Measurements from ENCODE around the gene CDH23.

- TF ChIP-seq ZFP3 (CRISPR knock-in tag; IDR thresholded peaks at IDR 0.05) (no peak), TCF4 (CRISPR knock-in tag; IDR thresholded peaks at IDR 0.05; ENCODE audit: borderline replicate concordance) (no peak), ARNTL (CRISPR knock-in tag; IDR thresholded peaks at IDR 0.05; ENCODE audit: borderline replicate concordance, low read depth) (no peak), ESRRG (CRISPR knock-in tag; IDR thresholded peaks at IDR 0.05) (no peak), ZC3H10 (CRISPR knock-in tag; IDR thresholded peaks at IDR 0.05) (no peak), CSDC2 (CRISPR knock-in tag; IDR thresholded peaks at IDR 0.05) (no peak)
- TF ChIP-seq, protein P1, sequence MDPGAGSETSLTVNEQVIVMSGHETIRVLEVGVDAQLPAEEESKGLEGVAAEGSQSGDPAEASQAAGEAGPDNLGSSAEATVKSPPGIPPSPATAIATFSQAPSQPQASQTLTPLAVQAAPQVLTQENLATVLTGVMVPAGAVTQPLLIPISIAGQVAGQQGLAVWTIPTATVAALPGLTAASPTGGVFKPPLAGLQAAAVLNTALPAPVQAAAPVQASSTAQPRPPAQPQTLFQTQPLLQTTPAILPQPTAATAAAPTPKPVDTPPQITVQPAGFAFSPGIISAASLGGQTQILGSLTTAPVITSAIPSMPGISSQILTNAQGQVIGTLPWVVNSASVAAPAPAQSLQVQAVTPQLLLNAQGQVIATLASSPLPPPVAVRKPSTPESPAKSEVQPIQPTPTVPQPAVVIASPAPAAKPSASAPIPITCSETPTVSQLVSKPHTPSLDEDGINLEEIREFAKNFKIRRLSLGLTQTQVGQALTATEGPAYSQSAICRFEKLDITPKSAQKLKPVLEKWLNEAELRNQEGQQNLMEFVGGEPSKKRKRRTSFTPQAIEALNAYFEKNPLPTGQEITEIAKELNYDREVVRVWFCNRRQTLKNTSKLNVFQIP (CRISPR knock-in tag; IDR thresholded peaks at IDR 0.05; ENCODE audit: borderline replicate concordance, low read depth): no peak
- TF ChIP-seq, protein P2, sequence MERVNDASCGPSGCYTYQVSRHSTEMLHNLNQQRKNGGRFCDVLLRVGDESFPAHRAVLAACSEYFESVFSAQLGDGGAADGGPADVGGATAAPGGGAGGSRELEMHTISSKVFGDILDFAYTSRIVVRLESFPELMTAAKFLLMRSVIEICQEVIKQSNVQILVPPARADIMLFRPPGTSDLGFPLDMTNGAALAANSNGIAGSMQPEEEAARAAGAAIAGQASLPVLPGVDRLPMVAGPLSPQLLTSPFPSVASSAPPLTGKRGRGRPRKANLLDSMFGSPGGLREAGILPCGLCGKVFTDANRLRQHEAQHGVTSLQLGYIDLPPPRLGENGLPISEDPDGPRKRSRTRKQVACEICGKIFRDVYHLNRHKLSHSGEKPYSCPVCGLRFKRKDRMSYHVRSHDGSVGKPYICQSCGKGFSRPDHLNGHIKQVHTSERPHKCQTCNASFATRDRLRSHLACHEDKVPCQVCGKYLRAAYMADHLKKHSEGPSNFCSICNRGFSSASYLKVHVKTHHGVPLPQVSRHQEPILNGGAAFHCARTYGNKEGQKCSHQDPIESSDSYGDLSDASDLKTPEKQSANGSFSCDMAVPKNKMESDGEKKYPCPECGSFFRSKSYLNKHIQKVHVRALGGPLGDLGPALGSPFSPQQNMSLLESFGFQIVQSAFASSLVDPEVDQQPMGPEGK (CRISPR knock-in tag; IDR thresholded peaks at IDR 0.05; ENCODE audit: borderline replicate concordance): no peak
These were observed 192.0 kb downstream of the CDH23 start for GRCh38 chr10:71588685-71589084.
